Endothelial cell of hepatic sinusoid (primary cell): ENCODE data around the gene PRKAA1.
"Not testable (repeated sequence)": the region's sequence is repeated elsewhere in the genome, so short reads cannot be mapped to it uniquely, and the experiment has no call there.

Source experiments
- in situ Hi-C: cut with HindIII; loops from 2 replicates; pipeline ENCODE4 v1.10.0; 2017; ENCODE audit warnings: low sequenced_read_pairs

PRKAA1 gene

DNA sequence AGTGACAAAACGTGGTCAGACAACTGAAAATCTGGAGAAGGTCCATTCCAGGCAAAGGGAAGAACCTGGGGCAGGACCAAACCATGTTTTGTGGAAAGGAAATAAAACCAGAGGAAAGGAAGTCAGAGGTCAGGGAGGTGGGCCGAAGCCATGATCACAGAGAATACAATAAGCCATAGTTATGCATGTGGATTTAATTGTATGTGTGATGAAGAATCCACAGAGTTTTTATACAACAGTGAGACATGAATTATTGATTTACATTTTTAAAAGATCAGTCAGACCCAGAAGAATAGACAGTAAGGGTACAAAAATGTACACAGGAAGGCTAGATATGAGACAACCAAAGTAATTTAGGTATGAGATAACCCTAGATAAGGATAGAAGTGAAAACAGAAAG is 63.2 kb downstream of the PRKAA1 start:
- in situ Hi-C loops, result no loop called here

- in situ Hi-C loops, result no loop called here
Measured at GRCh38 chr5:40733879-40734563, 64.2 kb downstream of the PRKAA1 start.

DNA sequence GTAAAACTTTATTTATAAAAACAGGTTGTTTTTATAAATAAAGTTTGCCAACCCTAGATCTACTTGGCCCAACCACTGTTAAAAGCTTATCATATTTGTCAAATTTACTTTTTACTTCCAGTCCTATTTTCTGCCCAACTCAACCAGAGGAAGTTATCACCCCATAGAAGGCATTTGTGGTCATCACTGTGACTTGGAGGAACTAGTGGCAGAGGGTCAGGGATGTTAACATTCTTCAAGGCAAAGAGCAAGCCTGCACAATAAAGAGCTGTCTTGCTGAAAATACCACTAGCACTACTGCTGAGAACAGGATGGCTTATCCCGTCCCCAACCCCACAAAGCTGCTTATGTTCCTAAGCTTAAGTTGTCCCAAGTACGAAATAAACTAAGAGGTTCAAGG is 64.7 kb downstream of the PRKAA1 start:
- in situ Hi-C loops, result no loop called here

GRCh38 chr5:40722497-40722911 is 75.7 kb downstream of the PRKAA1 start:
- in situ Hi-C loops, result not testable (repeated sequence)

- in situ Hi-C loops, result no loop called here
Measured at GRCh38 chr5:40720069-40720468, 78.1 kb downstream of the PRKAA1 start.

DNA sequence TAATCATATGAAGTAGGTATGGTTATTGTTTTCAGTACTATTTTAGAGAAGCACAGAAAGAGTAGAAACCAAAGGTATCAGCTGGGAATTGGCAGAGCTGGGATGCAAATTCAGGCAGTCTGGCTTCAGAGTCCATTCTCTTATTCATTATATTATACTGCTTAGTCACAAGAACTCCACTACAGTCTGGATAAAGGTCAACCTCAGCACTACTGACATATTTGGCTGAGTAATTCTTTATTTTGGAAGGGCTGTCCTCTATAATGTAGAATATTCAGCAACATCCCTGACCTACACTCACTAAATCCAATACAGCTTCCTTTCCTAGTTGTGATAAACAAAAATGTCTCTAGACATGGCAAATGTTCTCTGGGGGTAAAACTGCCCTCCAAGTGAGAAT is 80.9 kb downstream of the PRKAA1 start:
- in situ Hi-C loops, result no loop called here

GRCh38 chr5:40716590-40716989 is 81.6 kb downstream of the PRKAA1 start:
- in situ Hi-C loops, result no loop called here

DNA sequence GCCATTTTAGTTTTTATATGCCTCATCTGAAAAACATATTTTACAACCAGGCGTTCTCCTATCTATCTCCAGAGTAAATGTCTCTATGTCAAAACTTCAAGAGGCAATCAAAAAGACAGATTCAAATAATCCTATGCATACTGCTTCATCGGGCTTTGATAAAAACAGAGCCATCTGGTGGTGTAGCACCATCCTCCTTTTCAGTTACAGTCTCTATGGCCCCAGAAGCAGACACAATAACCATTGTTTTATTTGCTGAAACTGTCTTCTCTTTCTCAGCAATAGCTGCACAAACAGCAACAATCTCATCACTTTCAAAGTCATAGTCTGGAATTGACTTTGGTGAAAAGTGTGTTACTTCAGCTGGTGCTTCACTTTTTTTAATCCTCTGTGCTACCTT is 82.2 kb downstream of the PRKAA1 start:
- in situ Hi-C loops, result no loop called here

GRCh38 chr5:40714001-40714400 is 84.2 kb downstream of the PRKAA1 start:
- in situ Hi-C loops, result no loop called here

DNA sequence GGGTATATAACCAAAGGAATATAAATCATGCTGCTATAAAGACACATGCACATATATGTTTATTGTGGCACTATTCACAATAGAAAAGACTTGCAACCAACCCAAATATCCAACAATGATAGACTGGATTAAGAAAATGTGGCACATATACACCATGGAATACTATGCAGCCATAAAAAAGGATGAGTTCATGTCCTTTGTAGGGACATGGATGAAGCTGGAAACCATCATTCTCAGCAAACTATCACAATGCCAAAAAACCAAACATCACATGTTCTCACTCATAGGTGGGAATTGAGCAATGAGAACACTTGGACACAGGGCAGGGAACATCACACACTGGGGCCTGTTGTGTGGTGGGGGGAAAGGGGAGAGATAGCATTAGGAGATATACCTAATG is 87.6 kb downstream of the PRKAA1 start:
- in situ Hi-C loops, result not testable (repeated sequence)
